Liver (tissue), 9 donors: ENCODE measurements around the gene TEX30. TPM values are rescaled to one million over a fixed set of nuclear protein-coding genes. Genes with fewer than 3 reads are reported as not detected.
A peak's percentile ranks its signal among the peaks of the same experiment; 100 is the strongest.

ENCODE experiments used
- DNase-seq: peaks from one replicate; pipeline ENCODE4 v3.0.0-alpha.2; 2017; ENCODE audit warnings: low spot score
- H3K27ac ChIP-seq, 2 donors: one replicate each; pipeline ENCODE4 v1.7.0; 2013; ENCODE audit warnings: inconsistent platforms in 2 of 2, low read length in 2 of 2, control low read depth in 1 of 2, low read depth in 1 of 2, mild to moderate bottlenecking in 1 of 2
- H3K27me3 ChIP-seq, 4 donors: one replicate each; pipeline versions ENCODE4 v1.6.1 to v1.7.0; 2013; ENCODE audit warnings: low read length in 3 of 4, inconsistent platforms in 1 of 4, mild to moderate bottlenecking in 1 of 4, moderate library complexity in 1 of 4; ENCODE audit not compliant: control insufficient read depth in 4 of 4, insufficient read depth in 4 of 4
- H3K36me3 ChIP-seq, 4 donors: one replicate each; pipeline versions ENCODE4 v1.6.1 to v1.7.0; 2013; ENCODE audit warnings: low read length in 3 of 4, mild to moderate bottlenecking in 3 of 4, low read depth in 1 of 4, moderate library complexity in 1 of 4; ENCODE audit not compliant: control insufficient read depth in 4 of 4, insufficient read depth in 3 of 4
- H3K4me1 ChIP-seq, 4 donors: one replicate each; pipeline versions ENCODE4 v1.6.1 to v1.7.0; 2013; ENCODE audit warnings: low read length in 3 of 4, mild to moderate bottlenecking in 3 of 4, moderate library complexity in 1 of 4; ENCODE audit not compliant: control insufficient read depth in 4 of 4, insufficient read depth in 4 of 4
- H3K4me3 ChIP-seq, 3 donors: one replicate each; pipeline versions ENCODE4 v1.6.1 to v1.7.0; 2013; ENCODE audit warnings: low read length in 3 of 3, control low read depth in 1 of 3, low read depth in 1 of 3, mild to moderate bottlenecking in 1 of 3
- H3K9ac ChIP-seq, 2 donors: one replicate each; pipeline ENCODE4 v1.7.0; 2013; ENCODE audit warnings: low read length in 2 of 2, mild to moderate bottlenecking in 2 of 2, moderate library complexity in 2 of 2, control low read depth in 1 of 2, low read depth in 1 of 2
- H3K9me3 ChIP-seq, 4 donors: one replicate each; pipeline versions ENCODE4 v1.6.1 to v1.7.0; 2013; ENCODE audit warnings: low read length in 3 of 4; ENCODE audit not compliant: control insufficient read depth in 4 of 4
- EGR1 ChIP-seq, 2 donors: IDR thresholded peaks; 2 replicates each; pipeline ENCODE4 v1.6.1; 2016 to 2018; ENCODE audit warnings: antibody characterized with exemption in 2 of 2, low read depth in 2 of 2
- FOXA2 ChIP-seq: IDR thresholded peaks from 2 replicates; pipeline ENCODE4 v1.6.1; 2016; ENCODE audit warnings: antibody characterized with exemption
- GABPA ChIP-seq, 2 donors: IDR thresholded peaks in 1 of 2; conservative IDR thresholded peaks in 1 of 2; 2 replicates each; pipeline ENCODE4 v1.6.1; 2016; ENCODE audit warnings: antibody characterized with exemption in 2 of 2, mild to moderate bottlenecking in 1 of 2, moderate library complexity in 1 of 2
- HNF4A ChIP-seq, 2 donors: conservative IDR thresholded peaks; 2 replicates each; pipeline ENCODE4 v1.6.1; 2016; ENCODE audit warnings: antibody characterized with exemption in 2 of 2, mild to moderate bottlenecking in 2 of 2
- JUND ChIP-seq, 2 donors: IDR thresholded peaks; 2 replicates each; pipeline ENCODE4 v1.6.1; 2016; ENCODE audit warnings: antibody characterized with exemption in 2 of 2
- NR2F2 ChIP-seq: IDR thresholded peaks from 2 replicates; pipeline ENCODE4 v1.6.1; 2016; ENCODE audit warnings: antibody characterized with exemption
- RAD21 ChIP-seq, 2 donors: IDR thresholded peaks; 2 replicates each; pipeline ENCODE4 v1.6.1; 2016; ENCODE audit warnings: antibody characterized with exemption in 2 of 2, mild to moderate bottlenecking in 2 of 2
- RXRA ChIP-seq, 2 donors: IDR thresholded peaks; 2 replicates each; pipeline ENCODE4 v1.6.1; 2017 to 2018; ENCODE audit warnings: antibody characterized with exemption in 2 of 2, mild to moderate bottlenecking in 1 of 2
- SP1 ChIP-seq: IDR thresholded peaks from 2 replicates; pipeline ENCODE4 v1.6.1; 2018; ENCODE audit warnings: antibody characterized with exemption, mild to moderate bottlenecking
- whole genome bisulfite sequencing: extraction: QIAGEN DNeasy Blood & Tissue Kit; methylation state at CpG from one replicate; pipeline ENCODE4 v1.1.7; 2013; 5-methylcytosine and 5-hydroxymethylcytosine counted together
- polyA plus RNA-seq, 2 donors: library from polyadenylated mRNA; stranded (reverse) in 1 of 2; unstranded in 1 of 2; fragments of 200-250 nt in 1 of 2; fragments of >200 nt in 1 of 2; fragmentation: Nextera tagmentation in 1 of 2; extraction: Ambion mirVana in 1 of 2; gene quantifications; one replicate each; pipeline versions ENCODE4 v1.2.1 to v1.2.3, GENCODE V29; 2013 to 2015
- total RNA-seq, 2 donors: library from RNA; depleted of rRNA; stranded (reverse); fragments of >200 nt; gene quantifications; one replicate each; pipeline ENCODE4 v1.2.3, GENCODE V29; 2014
- TF ChIP-seq, protein P1 (sequence below): fragments of 150-350 bp; IDR thresholded peaks from 2 replicates; pipeline ENCODE4 v1.5.1; 2017; ENCODE audit warnings: improper control_type of control experiment, low read depth, low read length; ENCODE audit not compliant: missing input control
- TF ChIP-seq, protein P2 (sequence below): IDR thresholded peaks from 2 replicates; pipeline ENCODE4 v1.6.1; 2016; ENCODE audit warnings: antibody characterized with exemption
- TF ChIP-seq, protein P3 (sequence below): IDR thresholded peaks from 2 replicates; pipeline ENCODE4 v1.6.1; 2016; ENCODE audit warnings: antibody characterized with exemption
- TF ChIP-seq, protein P4 (sequence below): IDR thresholded peaks from 2 replicates; pipeline ENCODE4 v1.6.1; 2016; ENCODE audit warnings: antibody characterized with exemption, mild to moderate bottlenecking
- donor health status: healthy.
- donor health status: healthy.
- donor health status: healthy.
- donor health status: healthy.
- donor health status: healthy.

TEX30 gene
- total and polyA plus RNA-seq, 4 donors = 9.9 to 28.2 (median 12.2) TPM

DNA sequence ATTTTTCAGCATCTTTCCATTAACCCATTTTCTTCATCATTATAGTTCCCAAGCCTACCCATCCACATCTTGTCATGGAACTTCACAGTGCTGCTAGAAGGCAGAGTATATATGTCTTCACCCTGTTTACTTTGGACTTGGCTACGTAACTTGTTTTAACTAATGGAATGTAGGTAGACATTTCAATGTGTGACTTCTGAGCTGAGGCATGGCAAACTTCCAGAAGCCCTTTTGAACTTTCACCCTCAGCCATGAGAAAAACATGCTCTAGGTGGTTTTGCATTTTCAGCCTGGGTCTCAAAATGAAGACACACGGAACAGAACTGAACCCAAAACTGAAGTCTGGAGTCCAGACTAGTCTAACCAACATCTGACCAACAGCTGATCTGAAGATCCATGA is 3.2 kb downstream of the TEX30 start (continued):
- TF ChIP-seq, protein P1, sequence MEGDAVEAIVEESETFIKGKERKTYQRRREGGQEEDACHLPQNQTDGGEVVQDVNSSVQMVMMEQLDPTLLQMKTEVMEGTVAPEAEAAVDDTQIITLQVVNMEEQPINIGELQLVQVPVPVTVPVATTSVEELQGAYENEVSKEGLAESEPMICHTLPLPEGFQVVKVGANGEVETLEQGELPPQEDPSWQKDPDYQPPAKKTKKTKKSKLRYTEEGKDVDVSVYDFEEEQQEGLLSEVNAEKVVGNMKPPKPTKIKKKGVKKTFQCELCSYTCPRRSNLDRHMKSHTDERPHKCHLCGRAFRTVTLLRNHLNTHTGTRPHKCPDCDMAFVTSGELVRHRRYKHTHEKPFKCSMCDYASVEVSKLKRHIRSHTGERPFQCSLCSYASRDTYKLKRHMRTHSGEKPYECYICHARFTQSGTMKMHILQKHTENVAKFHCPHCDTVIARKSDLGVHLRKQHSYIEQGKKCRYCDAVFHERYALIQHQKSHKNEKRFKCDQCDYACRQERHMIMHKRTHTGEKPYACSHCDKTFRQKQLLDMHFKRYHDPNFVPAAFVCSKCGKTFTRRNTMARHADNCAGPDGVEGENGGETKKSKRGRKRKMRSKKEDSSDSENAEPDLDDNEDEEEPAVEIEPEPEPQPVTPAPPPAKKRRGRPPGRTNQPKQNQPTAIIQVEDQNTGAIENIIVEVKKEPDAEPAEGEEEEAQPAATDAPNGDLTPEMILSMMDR = no peak
- peak; percentile 81 to 87 for TF ChIP-seq HNF4A (conservative IDR thresholded peaks at IDR 0.05)
- TF ChIP-seq, protein P2, sequence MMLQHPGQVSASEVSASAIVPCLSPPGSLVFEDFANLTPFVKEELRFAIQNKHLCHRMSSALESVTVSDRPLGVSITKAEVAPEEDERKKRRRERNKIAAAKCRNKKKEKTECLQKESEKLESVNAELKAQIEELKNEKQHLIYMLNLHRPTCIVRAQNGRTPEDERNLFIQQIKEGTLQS = no peak

DNA sequence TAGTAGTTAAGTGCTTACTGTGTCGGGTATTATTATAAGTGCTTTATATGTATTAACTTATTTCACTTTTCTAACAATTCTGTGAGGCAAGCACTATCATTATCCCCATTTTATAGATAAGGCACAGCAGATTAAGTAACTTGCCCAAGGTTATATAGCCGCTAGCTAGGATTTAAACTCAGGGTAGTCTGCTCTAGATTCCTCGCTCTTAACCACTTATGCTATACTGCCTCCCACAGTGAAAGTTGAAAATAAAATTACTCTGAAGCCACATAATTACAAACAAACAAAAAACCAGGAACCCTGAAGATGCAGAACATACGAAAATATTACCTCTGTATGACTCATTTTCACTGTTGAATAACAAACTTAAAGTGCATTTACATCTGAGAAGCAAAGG is 3.9 kb downstream of the TEX30 start:
- H3K36me3 ChIP-seq = peaks cover 0 to 7% (median 1%) of the 10 kb centered on the region in 4 donors
- H3K27me3 ChIP-seq = no peaks in the 10 kb centered on the region
- peaks cover 8 to 39% (median 24%) of the 10 kb centered on the region in 4 donors for H3K4me1 ChIP-seq
- no peak for TF ChIP-seq JUND (IDR thresholded peaks at IDR 0.05)
- TF ChIP-seq NR2F2 = no peak
- TF ChIP-seq FOXA2 = no peak
- no peak for TF ChIP-seq GABPA (IDR thresholded peaks at IDR 0.05 in 1 of 2, conservative IDR thresholded peaks at IDR 0.05 in 1 of 2)
- TF ChIP-seq, protein P3, sequence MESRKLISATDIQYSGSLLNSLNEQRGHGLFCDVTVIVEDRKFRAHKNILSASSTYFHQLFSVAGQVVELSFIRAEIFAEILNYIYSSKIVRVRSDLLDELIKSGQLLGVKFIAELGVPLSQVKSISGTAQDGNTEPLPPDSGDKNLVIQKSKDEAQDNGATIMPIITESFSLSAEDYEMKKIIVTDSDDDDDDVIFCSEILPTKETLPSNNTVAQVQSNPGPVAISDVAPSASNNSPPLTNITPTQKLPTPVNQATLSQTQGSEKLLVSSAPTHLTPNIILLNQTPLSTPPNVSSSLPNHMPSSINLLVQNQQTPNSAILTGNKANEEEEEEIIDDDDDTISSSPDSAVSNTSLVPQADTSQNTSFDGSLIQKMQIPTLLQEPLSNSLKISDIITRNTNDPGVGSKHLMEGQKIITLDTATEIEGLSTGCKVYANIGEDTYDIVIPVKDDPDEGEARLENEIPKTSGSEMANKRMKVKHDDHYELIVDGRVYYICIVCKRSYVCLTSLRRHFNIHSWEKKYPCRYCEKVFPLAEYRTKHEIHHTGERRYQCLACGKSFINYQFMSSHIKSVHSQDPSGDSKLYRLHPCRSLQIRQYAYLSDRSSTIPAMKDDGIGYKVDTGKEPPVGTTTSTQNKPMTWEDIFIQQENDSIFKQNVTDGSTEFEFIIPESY = no peak
- TF ChIP-seq, protein P4, sequence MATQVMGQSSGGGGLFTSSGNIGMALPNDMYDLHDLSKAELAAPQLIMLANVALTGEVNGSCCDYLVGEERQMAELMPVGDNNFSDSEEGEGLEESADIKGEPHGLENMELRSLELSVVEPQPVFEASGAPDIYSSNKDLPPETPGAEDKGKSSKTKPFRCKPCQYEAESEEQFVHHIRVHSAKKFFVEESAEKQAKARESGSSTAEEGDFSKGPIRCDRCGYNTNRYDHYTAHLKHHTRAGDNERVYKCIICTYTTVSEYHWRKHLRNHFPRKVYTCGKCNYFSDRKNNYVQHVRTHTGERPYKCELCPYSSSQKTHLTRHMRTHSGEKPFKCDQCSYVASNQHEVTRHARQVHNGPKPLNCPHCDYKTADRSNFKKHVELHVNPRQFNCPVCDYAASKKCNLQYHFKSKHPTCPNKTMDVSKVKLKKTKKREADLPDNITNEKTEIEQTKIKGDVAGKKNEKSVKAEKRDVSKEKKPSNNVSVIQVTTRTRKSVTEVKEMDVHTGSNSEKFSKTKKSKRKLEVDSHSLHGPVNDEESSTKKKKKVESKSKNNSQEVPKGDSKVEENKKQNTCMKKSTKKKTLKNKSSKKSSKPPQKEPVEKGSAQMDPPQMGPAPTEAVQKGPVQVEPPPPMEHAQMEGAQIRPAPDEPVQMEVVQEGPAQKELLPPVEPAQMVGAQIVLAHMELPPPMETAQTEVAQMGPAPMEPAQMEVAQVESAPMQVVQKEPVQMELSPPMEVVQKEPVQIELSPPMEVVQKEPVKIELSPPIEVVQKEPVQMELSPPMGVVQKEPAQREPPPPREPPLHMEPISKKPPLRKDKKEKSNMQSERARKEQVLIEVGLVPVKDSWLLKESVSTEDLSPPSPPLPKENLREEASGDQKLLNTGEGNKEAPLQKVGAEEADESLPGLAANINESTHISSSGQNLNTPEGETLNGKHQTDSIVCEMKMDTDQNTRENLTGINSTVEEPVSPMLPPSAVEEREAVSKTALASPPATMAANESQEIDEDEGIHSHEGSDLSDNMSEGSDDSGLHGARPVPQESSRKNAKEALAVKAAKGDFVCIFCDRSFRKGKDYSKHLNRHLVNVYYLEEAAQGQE = no peak
- TF ChIP-seq, protein P2 = no peak
- TF ChIP-seq RXRA (IDR thresholded peaks at IDR 0.05) = no peak
- TF ChIP-seq, protein P1 = no peak
- no peak for TF ChIP-seq SP1
- TF ChIP-seq RAD21 (IDR thresholded peaks at IDR 0.05) = no peak
- no peak for TF ChIP-seq EGR1 (IDR thresholded peaks at IDR 0.05; ENCODE audit: low read depth in 2 of 2)
- no peak for DNase-seq
- H3K4me3 ChIP-seq = no peak overlapping the region
- H3K9me3 ChIP-seq = no peaks in the 10 kb centered on the region
- no peak overlapping the region for H3K27ac ChIP-seq
- 72% methylated on average over 4 of the region's 4 CpGs for WGBS
- no peak overlapping the region for H3K9ac ChIP-seq
